HG03060 (cell line): ENCODE data around the gene NME4.
"Not testable (repeated sequence)": the region's sequence is repeated elsewhere in the genome, so short reads cannot be mapped to it uniquely, and the experiment has no call there.

Experiments
- ATAC-seq: cut with Tn5 transposase; IDR thresholded peaks from one replicate; pipeline ENCODE4 v1.9.1; 2021; ENCODE audit warnings: low read depth, moderate number of reproducible peaks; ENCODE audit not compliant: unreplicated experiment

The NME4 gene

GRCh38 chr16:375927-376816 lies 20.8 kb upstream of the NME4 start:
- ATAC-seq: no peak

GRCh38 chr16:376817-377418 lies 20.1 kb upstream of the NME4 start:
- no peak for ATAC-seq

GRCh38 chr16:377419-377951 lies 19.5 kb upstream of the NME4 start:
- no peak for ATAC-seq

GRCh38 chr16:378113-378820 lies 18.7 kb upstream of the NME4 start:
- ATAC-seq: not testable (repeated sequence)

GRCh38 chr16:378821-379182 lies 18.2 kb upstream of the NME4 start:
- no peak for ATAC-seq

GRCh38 chr16:379183-379960 lies 17.6 kb upstream of the NME4 start:
- ATAC-seq: no peak

- no peak for ATAC-seq
These were observed 16.8 kb upstream of the NME4 start for GRCh38 chr16:379961-380761.

- ATAC-seq: no peak
These were observed 16.3 kb upstream of the NME4 start for GRCh38 chr16:380762-381011.

GRCh38 chr16:381012-381788 lies 15.8 kb upstream of the NME4 start:
- no peak for ATAC-seq

GRCh38 chr16:381789-382717 lies 14.9 kb upstream of the NME4 start, which contains the start of gene PGAP6:
PGAP6 (minus strand) TSS chr16:381978; CDS start chr16:381821, 157 bp downstream.
- no peak for ATAC-seq

- no peak for ATAC-seq
These were observed 13.5 kb upstream of the NME4 start for GRCh38 chr16:383326-384051.

- no peak for ATAC-seq
These were observed 10.3 kb upstream of the NME4 start for GRCh38 chr16:386641-387156.

- not testable (repeated sequence) for ATAC-seq
These were observed 9.0 kb upstream of the NME4 start for GRCh38 chr16:387761-388666.

- ATAC-seq: no peak
These were observed 7.6 kb upstream of the NME4 start for GRCh38 chr16:389352-389751.

GRCh38 chr16:391885-392335 lies 5.1 kb upstream of the NME4 start:
- no peak for ATAC-seq

- ATAC-seq: no peak
These were observed 4.5 kb upstream of the NME4 start for GRCh38 chr16:392450-393030.
